Muscle layer of duodenum (tissue), 2 donors: ENCODE measurements around the gene SLC2A9.

Experiments used
- H3K27ac ChIP-seq: one replicate; pipeline ENCODE4 v1.7.0; 2013; ENCODE audit warnings: mild to moderate bottlenecking, low read length
- H3K27me3 ChIP-seq: one replicate; pipeline ENCODE4 v1.7.0; 2013; ENCODE audit warnings: low read depth, mild to moderate bottlenecking, control low read depth, low read length
- H3K36me3 ChIP-seq, 2 donors: one replicate each; pipeline ENCODE4 v1.7.0; 2013; ENCODE audit warnings: low read length in 2 of 2, control low read depth in 1 of 2, mild to moderate bottlenecking in 1 of 2; ENCODE audit not compliant: insufficient read depth in 2 of 2, control insufficient read depth in 1 of 2
- H3K4me1 ChIP-seq, 2 donors: one replicate each; pipeline ENCODE4 v1.7.0; 2013; ENCODE audit warnings: low read length in 2 of 2, mild to moderate bottlenecking in 2 of 2, control low read depth in 1 of 2, moderate library complexity in 1 of 2; ENCODE audit not compliant: insufficient read depth in 2 of 2, control insufficient read depth in 1 of 2
- H3K4me3 ChIP-seq, 2 donors: one replicate each; pipeline ENCODE4 v1.7.0; 2013; ENCODE audit warnings: low read length in 2 of 2, low read depth in 1 of 2, mild to moderate bottlenecking in 1 of 2
- H3K9me3 ChIP-seq, 2 donors: one replicate each; pipeline ENCODE4 v1.7.0; 2013; ENCODE audit warnings: low read length in 2 of 2, control low read depth in 1 of 2, mild to moderate bottlenecking in 1 of 2; ENCODE audit not compliant: control insufficient read depth in 1 of 2
- donor health status: healthy.

SLC2A9 gene

GRCh38 chr4:9877123-9877522 lies 144.2 kb downstream of the SLC2A9 start:
- no peaks in the 10 kb centered on the region for H3K4me1 ChIP-seq
- H3K4me3 ChIP-seq = no peak overlapping the region
- H3K27ac ChIP-seq = no peak overlapping the region
- no peaks in the 10 kb centered on the region for H3K27me3 ChIP-seq
- no peaks in the 10 kb centered on the region for H3K36me3 ChIP-seq
- H3K9me3 ChIP-seq = no peaks in the 10 kb centered on the region

GRCh38 chr4:9875516-9875915 lies 145.8 kb downstream of the SLC2A9 start:
- no peaks in the 10 kb centered on the region for H3K36me3 ChIP-seq
- no peaks in the 10 kb centered on the region for H3K9me3 ChIP-seq
- no peaks in the 10 kb centered on the region for H3K4me1 ChIP-seq
- H3K27me3 ChIP-seq = no peaks in the 10 kb centered on the region
- no peak overlapping the region for H3K27ac ChIP-seq
- no peak overlapping the region for H3K4me3 ChIP-seq

DNA sequence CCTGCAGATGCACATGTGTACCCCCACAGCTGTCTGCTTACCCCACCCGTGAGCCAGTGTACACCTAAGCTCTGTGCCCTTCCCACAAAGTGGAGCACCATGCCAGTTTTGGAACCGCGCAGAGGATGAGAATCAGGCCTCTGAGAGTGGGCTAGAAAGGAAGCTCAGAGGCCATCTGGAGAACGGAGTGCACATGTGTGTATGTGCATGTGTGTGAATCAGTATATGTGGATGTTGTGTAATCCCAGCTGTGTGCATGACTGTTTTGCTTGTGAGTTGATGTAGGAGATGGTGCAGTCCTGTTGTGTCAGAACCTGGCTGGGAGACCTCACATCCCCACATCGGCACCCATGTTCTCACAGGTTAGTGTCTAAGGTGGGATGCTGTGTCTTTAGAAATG lies 146.9 kb downstream of the SLC2A9 start:
- H3K36me3 ChIP-seq = no peaks in the 10 kb centered on the region
- no peak overlapping the region for H3K27ac ChIP-seq
- H3K27me3 ChIP-seq = no peaks in the 10 kb centered on the region
- no peaks in the 10 kb centered on the region for H3K9me3 ChIP-seq
- H3K4me3 ChIP-seq = no peak overlapping the region
- no peaks in the 10 kb centered on the region for H3K4me1 ChIP-seq

DNA sequence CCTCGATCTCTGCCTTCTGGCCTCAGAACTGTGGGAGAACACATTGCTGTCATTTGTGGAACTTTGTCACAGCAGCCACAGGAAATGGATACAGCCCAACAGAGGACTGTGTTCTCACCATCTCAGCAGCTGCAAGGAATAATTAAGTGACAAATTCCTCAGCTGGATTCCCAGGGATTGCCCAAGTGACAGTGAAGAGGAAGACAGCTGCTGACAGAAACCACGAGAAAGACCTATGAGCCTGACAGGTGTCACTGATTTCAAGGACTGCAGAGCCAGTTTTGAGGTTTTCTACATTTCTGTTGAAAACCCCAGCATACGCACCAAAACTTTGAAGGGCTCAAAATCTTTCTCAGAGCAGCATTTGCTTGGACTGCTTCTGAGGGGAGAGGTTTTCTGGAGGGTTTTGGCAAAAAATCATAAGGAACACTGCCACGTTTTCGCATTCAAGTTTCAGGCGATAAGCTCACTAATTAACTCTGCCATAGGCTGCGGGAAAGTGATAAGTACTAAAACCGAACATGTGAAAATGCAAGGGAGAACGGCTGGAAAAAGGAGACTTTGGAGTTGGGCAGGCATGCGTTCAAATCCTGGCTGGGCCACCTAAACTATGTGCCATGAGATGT lies 151.0 kb downstream of the SLC2A9 start:
- Histone ChIP-seq H3K27me3 (no peaks in the 10 kb centered on the region), H3K9me3 (no peaks in the 10 kb centered on the region), H3K4me3 (no peak overlapping the region), H3K27ac (no peak overlapping the region), H3K4me1 (no peaks in the 10 kb centered on the region), H3K36me3 (no peaks in the 10 kb centered on the region)

DNA sequence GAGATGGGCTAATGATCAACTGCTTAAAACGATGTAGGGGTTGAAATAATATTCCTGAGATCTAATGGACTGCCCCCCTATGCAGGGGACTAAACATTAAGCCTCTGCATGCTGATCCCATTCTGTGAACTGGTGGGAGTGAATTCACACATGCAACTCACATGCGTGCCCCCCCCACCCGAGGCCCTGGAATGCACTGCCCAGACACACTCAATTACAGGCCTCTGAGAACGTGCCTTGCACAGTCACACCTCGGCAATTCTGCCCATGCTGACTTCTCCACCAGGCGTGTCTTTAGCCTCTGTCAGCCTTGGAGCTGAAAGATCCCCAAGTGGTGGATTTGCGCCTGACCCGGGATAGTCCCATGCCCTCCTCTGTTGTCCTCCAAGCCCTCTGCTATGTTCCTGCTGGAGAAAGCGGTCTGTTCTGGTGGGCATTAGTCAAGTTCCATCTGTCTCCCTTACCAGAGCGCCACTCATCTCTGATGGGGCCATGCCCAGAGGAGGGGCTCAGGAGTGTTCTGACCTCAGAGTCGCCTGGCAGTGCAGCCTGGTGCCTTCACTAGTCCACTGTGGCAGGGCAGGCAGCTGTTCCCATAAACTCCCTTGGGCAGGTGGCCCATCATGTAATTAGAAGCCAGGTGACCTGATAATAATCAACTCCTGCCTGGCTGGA lies 153.4 kb downstream of the SLC2A9 start:
- Histone ChIP-seq H3K9me3 (no peaks in the 10 kb centered on the region), H3K27ac (no peak overlapping the region), H3K27me3 (no peaks in the 10 kb centered on the region)

DNA sequence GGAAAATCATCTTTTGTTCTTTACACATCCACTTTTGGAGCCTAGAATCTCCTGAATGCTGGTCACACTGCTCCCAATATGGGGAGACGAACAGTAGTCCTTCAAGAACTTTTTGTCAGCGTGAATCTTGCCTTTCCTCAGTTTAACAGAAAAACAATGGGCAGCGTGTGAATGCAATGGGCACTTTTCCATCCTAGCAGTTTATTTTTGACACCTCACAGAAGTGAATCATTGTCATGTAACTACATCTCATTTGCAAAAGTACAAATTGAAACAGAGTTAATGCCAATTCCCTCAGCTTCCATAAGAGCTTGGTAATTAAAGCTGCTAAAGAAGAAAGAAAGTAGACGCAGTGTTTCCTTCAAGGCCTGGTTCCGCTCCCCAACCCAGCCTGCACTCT lies 154.4 kb downstream of the SLC2A9 start:
- H3K9me3 ChIP-seq = no peaks in the 10 kb centered on the region
- no peaks in the 10 kb centered on the region for H3K36me3 ChIP-seq
- H3K27me3 ChIP-seq = no peaks in the 10 kb centered on the region
- H3K27ac ChIP-seq = no peak overlapping the region
- H3K4me1 ChIP-seq = no peaks in the 10 kb centered on the region
- no peak overlapping the region for H3K4me3 ChIP-seq

More for the DNA sequence above, 153.4 kb downstream of the SLC2A9 start:
- Histone ChIP-seq H3K36me3 (no peaks in the 10 kb centered on the region), H3K4me3 (no peak overlapping the region), H3K4me1 (no peaks in the 10 kb centered on the region)

GRCh38 chr4:9861561-9861960 lies 159.7 kb downstream of the SLC2A9 start:
- Histone ChIP-seq H3K4me3 (no peak overlapping the region), H3K9me3 (peaks cover 3 to 15% of the 10 kb centered on the region in 2 donors), H3K36me3 (peaks cover 0 to 14% of the 10 kb centered on the region in 2 donors), H3K27ac (no peak overlapping the region), H3K27me3 (no peaks in the 10 kb centered on the region), H3K4me1 (no peaks in the 10 kb centered on the region)

DNA sequence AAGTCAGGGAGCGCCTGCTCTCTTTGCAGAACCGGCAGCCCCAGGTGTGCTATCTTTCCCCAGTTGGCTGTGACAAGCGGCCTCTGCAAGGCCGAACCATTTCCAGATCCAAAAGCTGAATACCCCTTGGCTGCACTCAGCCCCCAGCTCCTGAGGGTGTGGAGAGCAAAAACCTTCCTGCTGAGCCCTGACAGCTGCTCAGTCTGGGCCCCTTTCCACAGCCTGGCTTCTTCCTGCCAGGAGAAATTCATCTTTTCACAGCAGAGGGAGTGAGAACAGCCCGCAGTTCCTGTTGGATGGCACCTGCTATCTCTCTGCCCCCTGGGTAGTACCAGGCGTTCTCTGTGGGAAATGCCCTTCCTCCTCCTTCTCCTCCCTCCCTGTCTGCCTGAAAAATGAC lies 161.5 kb downstream of the SLC2A9 start:
- Histone ChIP-seq H3K9me3 (peaks cover 3 to 24% of the 10 kb centered on the region in 2 donors), H3K27me3 (no peaks in the 10 kb centered on the region), H3K4me3 (no peak overlapping the region), H3K36me3 (peaks cover 0 to 14% of the 10 kb centered on the region in 2 donors), H3K27ac (no peak overlapping the region), H3K4me1 (no peaks in the 10 kb centered on the region)

DNA sequence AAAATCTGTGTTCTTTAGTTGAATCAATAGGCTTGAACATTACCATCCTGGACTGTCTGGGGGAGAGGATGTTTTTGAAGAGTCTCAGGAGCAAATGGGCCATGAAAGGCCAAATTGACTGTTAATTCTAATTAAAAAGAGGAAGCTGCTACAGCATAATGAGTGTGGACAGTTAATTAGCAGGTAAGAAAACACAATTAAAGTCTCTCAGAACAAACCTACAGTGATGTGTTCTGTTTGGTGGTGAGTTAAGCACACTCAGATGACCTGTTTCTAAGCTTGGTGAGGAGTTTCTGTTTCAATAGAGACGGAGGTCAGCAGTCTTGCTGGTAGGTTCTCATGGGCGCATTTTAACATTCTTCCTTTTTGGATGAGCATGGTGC lies 171.8 kb downstream of the SLC2A9 start:
- Histone ChIP-seq H3K27me3 (no peaks in the 10 kb centered on the region), H3K36me3 (no peaks in the 10 kb centered on the region)

GRCh38 chr4:9847968-9848748 lies 173.1 kb downstream of the SLC2A9 start:
- H3K27ac ChIP-seq = no peak overlapping the region
- no peaks in the 10 kb centered on the region for H3K36me3 ChIP-seq
- H3K4me1 ChIP-seq = no peaks in the 10 kb centered on the region
- no peaks in the 10 kb centered on the region for H3K9me3 ChIP-seq
- H3K27me3 ChIP-seq = no peaks in the 10 kb centered on the region
- H3K4me3 ChIP-seq = no peak overlapping the region

More for the DNA sequence above, 171.8 kb downstream of the SLC2A9 start:
- Histone ChIP-seq H3K4me1 (no peaks in the 10 kb centered on the region), H3K9me3 (no peaks in the 10 kb centered on the region), H3K4me3 (no peak overlapping the region), H3K27ac (no peak overlapping the region)

DNA sequence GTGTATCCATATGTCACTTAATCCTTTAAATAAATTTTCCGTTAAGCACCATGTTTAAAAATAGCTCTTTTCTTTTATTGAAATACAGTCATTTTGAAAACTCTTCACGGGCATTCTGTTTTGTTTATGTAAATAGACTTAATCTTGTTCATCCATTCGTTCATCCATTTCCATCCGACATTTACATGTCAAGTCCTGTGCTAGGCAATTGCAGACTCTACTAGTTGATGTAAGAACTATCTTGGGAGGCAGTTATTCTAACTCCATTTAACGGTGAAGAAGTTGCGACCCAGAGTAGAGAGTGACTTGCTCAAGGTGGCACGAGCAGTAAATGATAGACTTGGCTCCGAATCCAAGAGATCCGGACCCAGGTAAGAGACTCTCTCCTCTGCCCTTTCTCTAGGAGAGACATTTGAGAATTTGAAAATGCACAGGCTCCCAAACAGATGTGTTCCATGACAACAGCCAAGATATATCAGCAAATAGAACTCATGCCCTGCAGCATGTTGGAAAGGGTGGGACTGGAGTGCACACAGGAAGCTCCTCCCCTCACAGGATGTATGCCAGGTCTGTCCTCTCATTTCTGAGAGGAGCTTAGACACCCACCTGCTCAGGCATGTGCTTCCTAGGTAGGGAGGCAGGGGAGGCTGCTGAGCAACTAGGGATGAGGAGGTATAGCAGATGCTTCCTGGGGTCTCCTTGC lies 175.4 kb downstream of the SLC2A9 start:
- Histone ChIP-seq H3K27ac (no peak overlapping the region), H3K4me1 (no peaks in the 10 kb centered on the region), H3K4me3 (no peak overlapping the region), H3K36me3 (no peaks in the 10 kb centered on the region), H3K27me3 (no peaks in the 10 kb centered on the region), H3K9me3 (peaks cover 10 to 11% of the 10 kb centered on the region in 2 donors)
